HG03457 (cell line): ENCODE results near the gene KCNN2.

Experiments used
- ATAC-seq: cut with Tn5 transposase; IDR thresholded peaks from one replicate; pipeline ENCODE4 v1.9.1; 2021; ENCODE audit warnings: moderate number of reproducible peaks; ENCODE audit not compliant: unreplicated experiment

KCNN2 gene

DNA sequence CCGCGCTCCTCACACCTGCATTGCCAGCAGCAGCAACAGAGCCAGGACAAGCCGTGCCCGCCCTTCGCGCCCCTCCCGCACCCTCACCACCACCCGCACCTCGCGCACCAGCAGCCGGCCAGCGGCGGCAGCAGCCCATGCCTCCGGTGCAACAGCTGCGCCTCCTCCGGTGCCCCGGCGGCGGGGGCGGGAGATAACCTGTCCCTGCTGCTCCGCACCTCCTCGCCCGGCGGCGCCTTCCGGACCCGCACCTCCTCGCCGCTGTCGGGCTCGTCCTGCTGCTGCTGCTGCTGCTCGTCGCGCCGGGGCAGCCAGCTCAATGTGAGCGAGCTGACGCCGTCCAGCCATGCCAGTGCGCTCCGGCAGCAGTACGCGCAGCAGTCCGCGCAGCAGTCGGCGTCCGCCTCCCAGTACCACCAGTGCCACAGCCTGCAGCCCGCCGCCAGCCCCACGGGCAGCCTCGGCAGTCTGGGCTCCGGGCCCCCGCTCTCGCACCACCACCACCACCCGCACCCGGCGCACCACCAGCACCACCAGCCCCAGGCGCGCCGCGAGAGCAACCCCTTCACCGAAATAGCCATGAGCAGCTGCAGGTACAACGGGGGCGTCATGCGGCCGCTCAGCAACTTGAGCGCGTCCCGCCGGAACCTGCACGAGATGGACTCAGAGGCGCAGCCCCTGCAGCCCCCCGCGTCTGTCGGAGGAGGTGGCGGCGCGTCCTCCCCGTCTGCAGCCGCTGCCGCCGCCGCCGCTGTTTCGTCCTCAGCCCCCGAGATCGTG lies 517 bp downstream of the KCNN2 start:
- ATAC-seq = no peak

DNA sequence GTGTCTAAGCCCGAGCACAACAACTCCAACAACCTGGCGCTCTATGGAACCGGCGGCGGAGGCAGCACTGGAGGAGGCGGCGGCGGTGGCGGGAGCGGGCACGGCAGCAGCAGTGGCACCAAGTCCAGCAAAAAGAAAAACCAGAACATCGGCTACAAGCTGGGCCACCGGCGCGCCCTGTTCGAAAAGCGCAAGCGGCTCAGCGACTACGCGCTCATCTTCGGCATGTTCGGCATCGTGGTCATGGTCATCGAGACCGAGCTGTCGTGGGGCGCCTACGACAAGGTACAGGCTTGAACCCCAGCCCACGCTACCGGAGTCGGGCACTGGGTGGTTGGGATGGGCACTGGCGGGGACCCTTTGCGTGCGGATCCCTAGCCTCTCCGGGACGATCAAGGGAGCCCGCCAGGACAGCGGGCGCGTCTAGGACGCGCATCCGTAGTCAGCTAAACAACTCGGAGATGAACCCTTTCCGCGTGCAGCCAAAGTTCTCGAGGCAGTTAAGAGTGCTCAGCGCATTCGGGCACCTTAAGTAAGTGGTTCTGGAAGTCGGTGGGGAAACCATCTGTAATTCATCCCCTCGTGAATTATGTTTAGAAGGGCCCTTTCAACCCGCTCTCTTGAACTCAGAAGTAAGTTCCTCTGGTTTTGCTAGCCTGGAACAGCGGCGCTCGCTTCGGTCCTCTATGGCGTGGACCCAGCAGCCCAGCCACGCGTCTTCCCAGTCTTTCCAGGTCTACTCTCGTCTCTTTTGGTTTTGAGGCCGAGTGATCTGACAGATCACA lies 1.3 kb downstream of the KCNN2 start:
- ATAC-seq = no peak

DNA sequence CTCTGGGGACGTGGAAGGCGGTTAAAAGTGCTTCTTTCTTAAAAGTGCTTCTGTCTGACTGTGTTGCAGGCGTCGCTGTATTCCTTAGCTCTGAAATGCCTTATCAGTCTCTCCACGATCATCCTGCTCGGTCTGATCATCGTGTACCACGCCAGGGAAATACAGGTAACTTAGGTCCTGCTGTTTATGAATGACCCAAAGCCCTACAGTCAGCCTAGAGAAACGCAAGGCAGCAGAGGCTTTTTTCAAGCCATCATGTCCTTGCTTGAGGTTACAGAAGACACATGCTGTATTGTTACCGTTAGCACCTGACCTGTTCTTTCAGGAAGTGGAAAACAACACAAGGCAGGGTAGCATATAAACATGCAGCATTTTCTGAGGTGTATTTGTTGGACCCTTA lies 2.0 kb downstream of the KCNN2 start:
- no peak for ATAC-seq

DNA sequence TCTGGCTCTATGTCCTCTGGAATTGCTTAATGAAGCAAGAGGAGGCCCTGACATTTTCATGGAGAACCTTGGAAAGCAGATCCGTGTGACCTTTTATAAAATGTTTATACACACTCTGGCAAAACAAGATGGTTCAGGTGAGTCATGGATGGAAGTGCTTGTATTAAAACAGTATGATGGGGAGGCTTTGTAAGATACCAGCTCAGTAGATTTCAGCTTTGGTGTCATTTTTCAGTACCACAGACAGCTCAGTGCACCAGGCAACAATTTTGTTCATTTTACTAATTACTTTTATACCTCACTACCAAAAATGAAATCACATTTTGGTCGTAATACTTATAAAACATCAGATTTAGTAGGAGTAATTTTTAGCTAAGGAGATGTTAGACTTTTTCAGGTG lies 5.2 kb downstream of the KCNN2 start:
- ATAC-seq = no peak

DNA sequence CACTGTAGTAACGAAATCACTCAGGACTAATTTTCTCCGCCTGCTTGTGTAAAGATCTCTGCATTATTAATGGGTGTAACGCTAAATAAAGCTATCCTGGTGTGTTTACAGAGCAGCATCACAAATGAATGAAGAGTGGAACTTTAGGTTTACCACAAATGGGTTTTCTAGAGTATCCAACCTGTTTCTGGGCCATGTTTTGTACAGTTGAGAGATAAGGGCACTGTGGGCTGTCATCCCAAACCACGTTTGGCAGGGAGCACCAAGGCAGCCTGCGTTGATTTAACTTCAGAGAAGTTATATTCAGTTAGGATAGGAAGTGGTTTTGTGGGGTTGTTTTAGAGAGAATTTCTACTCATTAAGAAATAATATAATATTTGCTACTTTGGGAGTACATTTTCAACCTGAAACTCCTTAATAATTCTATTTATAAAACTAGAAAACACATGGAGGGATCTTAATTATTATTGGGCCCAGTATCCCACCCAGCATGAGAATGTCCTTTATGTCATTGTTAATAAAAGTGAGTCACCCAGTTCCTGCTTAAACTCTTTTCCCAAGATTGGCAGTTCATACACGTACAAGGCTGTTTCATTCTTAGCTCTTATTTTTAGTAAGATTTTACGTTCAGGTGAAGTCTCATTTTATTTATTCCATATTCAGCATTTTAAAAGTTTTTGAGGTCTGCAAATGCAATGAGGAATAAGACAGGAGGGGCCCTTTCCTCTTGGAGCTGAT lies 8.0 kb downstream of the KCNN2 start:
- no peak for ATAC-seq

DNA sequence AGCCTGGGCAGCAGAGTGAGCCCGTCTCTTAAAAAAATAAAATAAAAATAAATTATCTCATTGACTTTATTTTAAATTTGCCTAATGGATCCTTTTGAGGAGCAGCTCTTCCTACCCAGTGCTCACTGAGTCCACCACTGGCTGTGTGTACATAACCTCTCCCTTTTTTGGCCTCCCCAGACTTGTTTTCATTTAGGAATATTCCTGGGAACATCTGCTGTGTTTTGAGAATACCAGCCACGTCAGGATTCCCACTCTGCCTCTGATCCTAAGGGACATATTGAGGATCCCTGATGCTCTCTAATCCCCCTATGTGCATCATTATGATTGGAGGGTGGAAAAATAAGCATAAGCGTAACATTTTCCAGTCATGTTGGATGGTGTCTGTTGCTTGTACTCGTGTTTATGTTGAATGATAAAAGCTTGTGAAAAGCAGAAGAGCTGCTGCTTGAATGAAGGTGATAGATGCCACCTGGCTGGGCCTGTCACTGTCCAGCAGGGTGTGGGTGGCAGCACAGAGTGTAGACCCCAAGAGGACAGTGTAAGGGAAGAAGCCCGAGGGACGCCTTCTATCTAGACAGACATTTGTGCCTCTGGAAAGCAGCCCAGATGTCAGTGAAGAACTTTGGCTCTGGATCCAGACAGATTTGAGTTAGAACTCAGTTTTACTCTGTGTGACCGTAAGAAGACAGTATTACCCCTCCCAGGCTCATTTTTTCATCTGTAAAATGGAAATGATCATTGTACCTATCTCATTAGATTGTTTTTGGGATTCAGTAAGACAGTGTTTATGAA lies 15.4 kb downstream of the KCNN2 start:
- ATAC-seq = no peak

DNA sequence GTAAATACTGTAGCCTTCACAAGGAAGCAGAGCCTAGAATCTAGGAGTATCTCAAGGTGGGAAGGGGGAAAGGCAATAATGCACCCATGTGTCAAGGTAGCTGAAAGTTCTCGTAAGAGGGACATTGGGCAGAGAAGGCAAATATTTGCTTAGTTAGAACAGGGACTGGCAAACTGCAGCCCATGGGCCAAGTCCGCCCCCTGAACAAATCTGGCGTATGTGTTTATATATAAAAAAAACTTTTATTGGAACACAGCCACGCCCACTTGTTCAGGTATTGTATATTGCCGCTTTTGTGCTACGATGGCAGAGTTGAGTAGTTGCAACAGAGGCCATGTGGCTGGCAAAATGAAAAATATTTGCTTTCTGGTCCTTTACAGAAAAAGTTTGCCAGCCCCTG lies 16.1 kb downstream of the KCNN2 start:
- no peak for ATAC-seq

DNA sequence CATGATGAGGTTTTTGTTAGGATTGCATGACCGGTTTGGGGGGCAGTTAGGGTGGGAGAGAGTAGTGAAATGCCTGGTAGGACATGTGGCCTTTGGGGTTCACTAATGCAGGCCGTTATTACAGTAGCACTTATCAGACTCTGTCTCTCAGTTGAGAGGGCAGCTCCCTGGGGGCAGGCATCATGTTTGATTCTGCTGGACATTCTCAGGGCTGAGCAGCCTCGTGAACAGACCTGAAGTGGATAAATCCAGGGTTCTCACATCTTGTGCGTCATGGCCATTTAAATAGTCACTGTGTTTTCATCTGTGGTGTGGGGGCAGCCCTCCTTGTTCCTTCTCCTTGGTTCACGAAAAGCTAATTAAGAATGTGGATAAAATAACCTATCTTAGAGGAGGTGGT lies 18.9 kb downstream of the KCNN2 start:
- ATAC-seq = no peak

DNA sequence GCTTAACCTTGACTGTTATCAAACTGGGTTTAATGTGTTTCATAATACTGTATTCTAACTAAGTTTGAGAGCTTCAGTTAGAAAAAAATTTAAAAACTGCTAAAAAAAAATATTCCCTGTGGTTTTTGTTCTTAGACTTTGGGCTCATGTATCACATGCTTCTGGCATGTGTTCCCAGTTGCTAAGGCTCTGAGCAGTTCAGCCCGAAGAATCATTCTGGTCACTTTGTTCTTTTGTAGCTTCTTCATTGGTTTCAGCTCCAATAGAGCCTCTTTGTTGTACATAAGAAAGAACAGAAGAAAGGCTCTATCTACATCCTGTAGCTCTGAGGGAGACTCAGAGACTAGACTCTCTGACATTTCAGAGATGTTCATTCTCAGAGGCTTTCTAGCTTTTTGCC lies 25.6 kb downstream of the KCNN2 start:
- no peak for ATAC-seq

DNA sequence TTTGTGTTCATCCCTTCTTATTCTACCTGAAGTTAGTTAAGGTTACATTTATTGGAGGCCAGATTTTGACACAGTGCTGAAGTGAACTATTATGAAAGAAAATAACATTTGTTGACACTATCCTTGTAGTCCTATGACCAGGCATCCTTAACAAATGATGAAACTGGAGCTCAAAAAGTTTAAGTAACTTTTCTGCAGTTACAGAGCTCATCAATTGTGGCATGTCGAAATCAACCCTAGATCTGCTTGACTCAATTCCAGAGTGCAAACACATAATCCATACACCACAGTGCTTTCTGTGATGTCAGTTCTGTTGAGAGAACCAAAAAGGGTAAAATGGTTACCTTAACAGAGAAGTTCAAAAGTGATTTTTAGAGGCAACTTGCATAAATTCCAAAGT lies 28.6 kb downstream of the KCNN2 start:
- no peak for ATAC-seq

DNA sequence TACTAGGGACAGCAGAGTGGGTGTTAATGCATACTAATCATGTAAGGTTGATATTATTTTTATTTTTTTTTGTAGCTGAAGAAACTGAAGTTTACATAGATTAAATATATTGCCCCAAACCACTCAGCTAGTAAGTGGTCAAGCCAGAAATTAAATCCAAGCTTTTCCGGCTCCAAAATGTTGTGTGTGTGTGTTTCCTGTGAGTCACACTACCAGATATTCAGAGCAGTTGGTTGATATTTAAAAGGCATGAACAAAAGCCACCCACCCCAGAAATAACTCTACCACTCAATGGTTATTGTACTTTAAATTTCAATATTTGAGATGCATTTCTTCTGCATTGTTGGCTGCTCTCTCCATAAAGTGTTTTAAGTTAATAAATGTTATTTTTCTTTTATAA lies 29.5 kb downstream of the KCNN2 start:
- ATAC-seq = no peak

DNA sequence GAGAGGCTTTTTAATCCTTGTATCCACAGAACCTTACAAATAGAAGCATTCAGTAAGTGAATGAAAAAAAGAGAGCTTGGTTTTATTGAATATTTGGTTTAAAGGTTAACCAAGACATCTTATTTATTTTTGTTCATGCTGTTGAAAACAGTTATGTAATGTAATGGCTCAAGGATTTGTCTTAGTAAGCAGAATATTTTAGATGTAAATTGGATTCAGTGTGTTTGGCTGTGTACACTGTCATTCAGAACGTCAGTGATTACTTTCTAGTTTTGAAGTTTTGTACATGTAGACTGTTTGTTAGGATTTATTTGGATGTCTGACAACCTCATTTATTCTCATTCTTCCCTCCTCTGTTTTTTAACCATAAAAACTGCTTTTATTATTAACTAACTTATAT lies 31.3 kb downstream of the KCNN2 start:
- no peak for ATAC-seq

DNA sequence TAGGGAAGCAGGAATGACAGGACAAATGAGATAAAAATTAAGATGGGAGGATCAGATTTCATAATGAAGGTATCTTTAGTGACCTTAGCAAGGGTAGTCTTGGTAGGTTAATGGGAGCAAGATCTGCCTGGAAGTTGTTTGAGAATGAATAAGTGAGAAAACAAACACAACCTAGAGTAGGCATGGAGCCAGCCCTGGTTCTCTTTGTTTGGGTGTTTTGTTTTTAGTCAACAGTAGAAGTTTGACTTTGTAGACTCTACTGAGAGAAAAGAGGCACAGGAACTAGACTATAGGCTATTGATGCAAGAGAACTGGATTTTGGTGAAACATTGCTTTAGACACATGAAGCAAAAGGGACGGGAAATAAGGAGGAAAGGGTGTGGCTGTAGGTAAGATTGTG lies 40.3 kb downstream of the KCNN2 start:
- ATAC-seq = no peak

DNA sequence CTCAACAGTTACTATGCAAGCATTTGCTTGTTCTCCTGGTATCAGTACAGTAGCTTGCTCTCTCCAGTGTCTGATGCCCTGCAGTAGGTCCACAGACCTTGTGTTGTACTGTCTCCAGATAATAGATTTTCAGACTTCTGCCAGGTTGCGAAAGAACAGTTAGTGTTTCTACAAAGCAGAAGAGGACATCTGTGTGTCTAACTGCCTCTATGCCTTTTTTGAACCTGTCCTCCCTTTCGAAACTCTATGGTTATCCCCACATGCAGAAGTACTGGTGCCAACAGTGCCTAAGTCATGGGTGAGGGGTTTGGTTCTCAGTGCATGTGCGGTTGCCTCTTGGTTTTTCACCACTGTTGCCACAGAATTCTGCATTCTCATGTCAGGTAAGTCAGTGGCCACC lies 45.9 kb downstream of the KCNN2 start:
- no peak for ATAC-seq

DNA sequence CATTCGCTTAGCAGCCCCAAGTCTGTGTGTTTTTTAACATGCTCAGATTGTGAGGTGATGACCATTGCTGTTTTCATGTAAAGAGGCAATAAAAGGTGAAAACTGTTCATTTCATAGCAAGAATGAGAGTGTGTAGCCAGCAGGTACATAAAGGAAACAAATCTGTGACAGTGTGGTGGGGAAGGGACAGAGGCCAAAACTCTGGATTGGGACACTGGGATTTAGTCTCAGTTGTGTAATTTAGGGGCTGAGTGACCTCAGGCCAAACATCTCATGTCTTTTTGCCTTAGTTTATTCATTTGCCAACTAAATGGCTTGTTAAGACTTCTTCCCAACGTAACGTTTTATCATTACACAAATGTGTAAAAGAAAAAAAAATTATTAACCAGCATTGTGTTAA lies 47.0 kb downstream of the KCNN2 start:
- ATAC-seq = no peak

DNA sequence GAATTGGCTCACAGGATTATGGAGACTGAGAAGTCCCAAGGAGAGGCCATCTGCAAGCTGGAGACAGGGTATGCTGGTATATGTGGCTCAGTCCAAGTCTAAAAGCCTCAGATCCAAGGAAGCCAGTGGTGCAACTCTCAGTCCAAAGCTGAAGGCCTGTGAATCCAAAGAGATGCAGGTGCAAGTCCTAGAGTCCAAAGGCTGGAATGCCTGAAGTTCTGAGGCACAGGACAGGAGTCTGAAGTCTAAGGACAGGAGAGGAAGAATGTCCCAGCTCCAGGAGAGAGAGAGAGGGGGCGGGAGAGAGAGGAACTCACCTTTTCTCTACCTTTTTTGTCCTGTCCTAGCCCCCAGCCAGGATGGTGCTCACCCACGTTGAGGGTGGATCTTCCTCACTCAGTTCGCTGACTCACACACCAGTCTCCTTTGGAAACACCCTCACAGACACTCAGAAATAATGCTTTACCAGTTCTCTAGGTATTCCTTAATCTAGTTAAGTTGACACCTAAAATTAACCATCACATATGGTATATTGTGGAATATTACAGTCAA lies 49.6 kb downstream of the KCNN2 start:
- ATAC-seq = no peak

DNA sequence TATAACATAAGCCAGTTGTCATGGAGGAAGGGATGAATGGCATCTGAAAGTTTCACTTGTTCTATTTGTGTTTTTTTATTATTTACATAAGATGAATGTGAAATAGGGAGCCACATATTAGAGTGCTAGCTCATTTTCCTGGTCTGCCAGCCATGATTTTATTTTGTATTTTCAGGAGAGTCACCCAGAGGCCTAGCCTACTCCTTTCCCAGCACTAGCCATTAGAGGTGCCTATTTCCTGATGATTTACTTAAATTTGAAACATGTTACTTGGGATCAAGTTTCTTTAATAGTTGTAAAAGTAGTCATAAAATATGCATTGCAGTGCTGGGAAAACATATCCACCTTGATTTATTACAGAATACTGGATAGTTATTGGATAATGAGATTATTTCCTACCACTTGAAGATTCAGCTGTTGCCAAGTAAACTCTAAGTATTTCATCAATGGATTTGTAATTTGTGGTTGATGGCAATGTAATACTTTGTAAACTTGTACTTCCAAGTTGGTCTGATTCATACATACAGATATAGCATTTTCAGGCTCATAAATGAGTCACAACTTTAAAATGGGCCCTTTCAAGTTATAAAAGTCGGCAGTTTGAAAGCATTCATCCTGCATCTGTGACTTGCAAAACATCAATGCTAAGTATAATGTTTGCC lies 50.8 kb downstream of the KCNN2 start:
- ATAC-seq = no peak

DNA sequence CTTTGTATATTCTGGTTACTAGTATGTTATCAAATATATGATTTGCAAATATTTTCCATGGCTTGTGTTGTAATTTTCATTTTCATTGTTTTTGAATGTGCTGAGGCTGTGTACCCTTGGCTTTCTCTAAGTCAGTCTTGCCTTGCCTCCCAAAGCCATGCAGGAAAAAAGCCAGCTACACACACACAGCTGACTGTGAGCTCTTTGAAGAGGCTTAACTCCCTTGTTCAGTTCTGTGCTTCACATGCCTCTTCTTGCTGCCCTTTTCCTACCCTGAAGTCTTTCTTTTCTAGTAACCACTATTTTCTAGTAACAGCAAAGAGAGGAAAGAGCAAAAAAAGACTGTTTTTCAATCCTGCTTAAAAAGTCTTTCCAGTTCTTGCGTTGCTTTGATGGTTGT lies 53.9 kb downstream of the KCNN2 start:
- ATAC-seq = no peak

DNA sequence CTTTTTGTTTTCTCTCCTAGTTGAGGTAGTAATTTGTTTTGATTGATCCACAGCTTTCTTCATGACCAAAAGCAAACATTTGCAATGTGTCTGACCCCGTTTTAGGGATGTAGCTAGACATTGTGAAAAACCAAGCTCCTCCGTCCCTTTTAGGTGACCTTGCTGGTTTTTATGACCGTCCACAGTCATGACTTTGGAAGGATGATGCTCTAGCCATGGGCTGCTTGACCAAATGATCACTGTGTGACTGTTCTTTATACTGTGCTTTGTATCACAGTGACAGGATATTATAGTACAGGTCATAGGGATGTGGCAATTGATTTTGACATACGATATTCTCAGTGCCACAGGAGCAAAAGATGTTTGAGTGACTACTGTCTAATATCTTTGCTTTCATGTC lies 54.4 kb downstream of the KCNN2 start:
- ATAC-seq = no peak

DNA sequence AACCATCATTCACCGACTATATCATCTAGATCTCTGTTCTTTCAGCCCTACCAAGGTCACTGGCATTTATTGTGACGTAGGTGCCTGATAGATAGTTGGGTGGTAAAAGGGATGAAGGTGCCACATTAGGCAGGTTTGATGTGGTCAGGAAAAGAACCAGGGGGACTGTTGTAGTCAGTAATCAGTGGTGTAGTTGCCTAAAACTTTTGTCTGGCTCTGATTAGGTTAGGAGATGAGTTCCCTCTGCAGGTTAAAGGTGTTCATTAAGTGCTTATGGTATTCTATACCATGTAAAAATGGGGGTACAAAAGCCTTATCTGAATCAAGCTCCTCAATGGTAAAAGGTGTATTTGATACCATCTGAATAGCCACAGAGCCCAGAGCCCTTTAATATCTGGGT lies 55.6 kb downstream of the KCNN2 start:
- ATAC-seq = no peak
